Spinal cord (tissue), 10 donors: ENCODE data around the gene OR13A1. TPM values are rescaled to one million over a fixed set of nuclear protein-coding genes. Genes with fewer than 3 reads are reported as not detected.
A peak's percentile ranks its signal among the peaks of the same experiment; 100 is the strongest.
"Not testable (repeated sequence)": the region's sequence is repeated elsewhere in the genome, so short reads cannot be mapped to it uniquely, and the experiment has no call there.

Experiments used
- DNase-seq, 6 donors: peaks; one replicate each; pipeline versions ENCODE4 v3.0.0 to v3.0.0-alpha.2; 2013 to 2015; ENCODE audit warnings: low spot score in 6 of 6, low read depth in 4 of 6
- H3K27ac ChIP-seq: one replicate; pipeline ENCODE4 v1.5.1; 2013; ENCODE audit warnings: low read depth, low read length, control low read depth
- H3K27me3 ChIP-seq: one replicate; pipeline ENCODE4 v1.6.1; 2013; ENCODE audit warnings: low read length; ENCODE audit not compliant: control insufficient read depth, insufficient read depth
- H3K36me3 ChIP-seq: one replicate; pipeline ENCODE4 v1.6.1; 2013; ENCODE audit warnings: low read length; ENCODE audit not compliant: control insufficient read depth, insufficient read depth
- H3K4me1 ChIP-seq: one replicate; pipeline ENCODE4 v1.6.1; 2013; ENCODE audit warnings: low read length; ENCODE audit not compliant: control insufficient read depth, insufficient read depth
- H3K4me3 ChIP-seq: one replicate; pipeline ENCODE4 v1.5.1; 2013; ENCODE audit warnings: low read depth, low read length, control low read depth
- H3K9me3 ChIP-seq: one replicate; pipeline ENCODE4 v1.6.1; 2013; ENCODE audit warnings: low read length; ENCODE audit not compliant: control insufficient read depth, insufficient read depth
- WGBS: methylation state at CpG from one replicate; pipeline ENCODE4 v1.1.5; 2013; ENCODE audit warnings: missing lambda C conversion rate; ENCODE audit not compliant: insufficient coverage; 5-methylcytosine and 5-hydroxymethylcytosine counted together
- long read RNA-seq, 4 donors: transcript quantifications; one replicate each; lab custom pipeline, GENCODE V29; 2026
- polyA plus RNA-seq, 2 donors: library from polyadenylated mRNA; unstranded; fragments of 120-200 nt; gene quantifications; one replicate each; pipeline ENCODE4 v1.2.1, GENCODE V29; 2013; ENCODE audit not compliant: insufficient read length in 2 of 2
- total RNA-seq, 2 donors: library from RNA; depleted of rRNA in 1 of 2; stranded (reverse); fragments of 120-200 nt in 1 of 2; fragments of >200 nt in 1 of 2; gene quantifications; one replicate each; pipeline versions ENCODE4 v1.2.3 to v1.2.4, GENCODE V29; 2013 to 2014
- donor health status: healthy.

OR13A1 gene
- under 1 TPM in 1 of 2 donors, not detected in 1; 0.20 TPM for total RNA-seq
- under 1 TPM; 0.25 to 0.32 TPM for polyA plus RNA-seq
- long read RNA-seq, donor 1, result 0 reads
- long read RNA-seq, donor 2, result 0 reads
- long read RNA-seq, donor 3, result 0 reads
- long read RNA-seq, donor 4, result 0 reads

GRCh38 chr10:45315508-45315907 is at the start of gene OR13A1:
Gene OR13A1, minus strand, starts transcription at chr10:45315608. Its CDS starts 11,186 bp downstream, at chr10:45304422.
- H3K27ac ChIP-seq, result no peak within 1 kb of the TSS
- no peaks in the 10 kb centered on the region for H3K36me3 ChIP-seq
- no peak for DNase-seq
- no peak within 1 kb of the TSS for H3K4me3 ChIP-seq
- no peaks in the 10 kb centered on the region for H3K4me1 ChIP-seq
- no CpG with 5 or more reads among the region's 2 CpGs for WGBS
- no peaks in the 10 kb centered on the region for H3K27me3 ChIP-seq
- peaks cover 2% of the 10 kb centered on the region for H3K9me3 ChIP-seq

- not testable (repeated sequence) for H3K36me3 ChIP-seq, H3K9me3 ChIP-seq, H3K4me1 ChIP-seq, DNase-seq, H3K4me3 ChIP-seq, H3K27me3 ChIP-seq, H3K27ac ChIP-seq
- 52% methylated on average over 14 of the region's 18 CpGs for WGBS
Observed at GRCh38 chr10:45361983-45362799, 46.8 kb upstream of the OR13A1 start.

GRCh38 chr10:45358961-45359360 is 43.6 kb upstream of the OR13A1 start:
- H3K4me3 ChIP-seq, H3K9me3 ChIP-seq, DNase-seq, H3K27me3 ChIP-seq, H3K36me3 ChIP-seq, H3K27ac ChIP-seq, H3K4me1 ChIP-seq: not testable (repeated sequence)
- 66% methylated on average over 6 of the region's 7 CpGs for WGBS

GRCh38 chr10:45355494-45355893 is 40.1 kb upstream of the OR13A1 start:
- Histone ChIP-seq H3K9me3 (no peaks in the 10 kb centered on the region), H3K4me3 (no peak overlapping the region), H3K27me3 (no peaks in the 10 kb centered on the region), H3K27ac (no peak overlapping the region), H3K4me1 (no peaks in the 10 kb centered on the region), H3K36me3 (no peaks in the 10 kb centered on the region)
- DNase-seq, result no peak
- WGBS, result no CpG with 5 or more reads among the region's 4 CpGs

GRCh38 chr10:45354261-45354660 is 38.9 kb upstream of the OR13A1 start:
- WGBS, result 88% methylated on average over 1 of the region's 3 CpGs
- no peaks in the 10 kb centered on the region for H3K9me3 ChIP-seq
- H3K36me3 ChIP-seq, result no peaks in the 10 kb centered on the region
- DNase-seq, result peak in 1 of 6 donors; percentile 6
- no peak overlapping the region for H3K27ac ChIP-seq
- no peaks in the 10 kb centered on the region for H3K4me1 ChIP-seq
- no peaks in the 10 kb centered on the region for H3K27me3 ChIP-seq
- H3K4me3 ChIP-seq, result no peak overlapping the region

GRCh38 chr10:45353186-45353585 is 37.8 kb upstream of the OR13A1 start:
- Histone ChIP-seq H3K36me3 (no peaks in the 10 kb centered on the region), H3K4me1 (no peaks in the 10 kb centered on the region), H3K4me3 (no peak overlapping the region), H3K27ac (no peak overlapping the region), H3K27me3 (no peaks in the 10 kb centered on the region), H3K9me3 (no peaks in the 10 kb centered on the region)
- DNase-seq, result no peak
- WGBS, result no CpG with 5 or more reads among the region's 1 CpG

GRCh38 chr10:45348196-45348765 is 32.9 kb upstream of the OR13A1 start:
- H3K27me3 ChIP-seq, H3K4me1 ChIP-seq, H3K36me3 ChIP-seq, H3K4me3 ChIP-seq, DNase-seq, H3K9me3 ChIP-seq, H3K27ac ChIP-seq: not testable (repeated sequence)
- 87% methylated on average over 18 of the region's 31 CpGs for WGBS

- 96% methylated on average over 20 of the region's 20 CpGs for WGBS
- H3K27me3 ChIP-seq, DNase-seq, H3K27ac ChIP-seq, H3K4me3 ChIP-seq, H3K4me1 ChIP-seq, H3K9me3 ChIP-seq, H3K36me3 ChIP-seq: not testable (repeated sequence)
Observed at GRCh38 chr10:45347464-45347863, 32.1 kb upstream of the OR13A1 start.

- not testable (repeated sequence) for H3K27ac ChIP-seq, H3K9me3 ChIP-seq, H3K27me3 ChIP-seq, H3K36me3 ChIP-seq, DNase-seq, H3K4me1 ChIP-seq, H3K4me3 ChIP-seq
- WGBS, result 89% methylated on average over 18 of the region's 24 CpGs
Observed at GRCh38 chr10:45346652-45347335, 31.4 kb upstream of the OR13A1 start.
